Testis (tissue), 5 donors: ENCODE measurements around the gene PAXIP1. TPM values are rescaled to one million over a fixed set of nuclear protein-coding genes. Genes with fewer than 3 reads are reported as not detected.
"Not testable (repeated sequence)": the region's sequence is repeated elsewhere in the genome, so short reads cannot be mapped to it uniquely, and the experiment has no call there.

Source experiments
- DNase-seq: peaks from one replicate; pipeline ENCODE4 v3.0.0-alpha.2; 2019
- H3K27ac ChIP-seq, 2 donors: fragments of 200-600 bp; sonication (generic); one replicate each; pipeline ENCODE4 v1.5.1; 2019
- H3K27me3 ChIP-seq: fragments of 200-600 bp; sonication (generic); one replicate; pipeline ENCODE4 v1.5.1; 2019
- H3K36me3 ChIP-seq: fragments of 200-600 bp; sonication (generic); one replicate; pipeline ENCODE4 v1.5.1; 2017; ENCODE audit warnings: low read depth; ENCODE audit errors: missing control alignments
- H3K4me1 ChIP-seq: fragments of 200-600 bp; sonication (generic); one replicate; pipeline ENCODE4 v1.5.1; 2019
- H3K4me3 ChIP-seq, 2 donors: fragments of 200-600 bp; sonication (generic); one replicate each; pipeline ENCODE4 v1.5.1; 2017 to 2019
- H3K9me3 ChIP-seq: fragments of 200-600 bp; sonication (generic); one replicate; pipeline ENCODE4 v1.5.1; 2017
- CTCF ChIP-seq, 3 experiments: fragments of 450-650 bp in 2 of 3; fragments of 200-600 bp in 1 of 3; sonication (generic) in 1 of 3; IDR thresholded peaks; one replicate each; pipeline ENCODE4 v1.5.1; 2016 to 2019; ENCODE audit warnings: antibody characterized with exemption in 3 of 3, mild to moderate bottlenecking in 2 of 3, moderate library complexity in 1 of 3
- POLR2A ChIP-seq: fragments of 450-650 bp; IDR thresholded peaks from one replicate; pipeline ENCODE4 v1.6.1; 2017; ENCODE audit warnings: antibody characterized with exemption, mild to moderate bottlenecking, moderate library complexity
- WGBS, 2 donors: methylation state at CpG; one replicate each; pipeline ENCODE4 v1.1.5; 2018; 5-methylcytosine and 5-hydroxymethylcytosine counted together
- intact Hi-C: fragments of 100-400 bp; cut with DNase I; formaldehyde crosslinking; loops from one replicate; pipeline ENCODE4 v1.15.1; 2023; ENCODE audit warnings: low total_unique reads
- long read RNA-seq, 2 donors: transcript quantifications; one replicate each; lab custom pipeline, GENCODE V29; 2026
- polyA plus RNA-seq: library from polyadenylated mRNA; stranded (reverse); fragments of 350-450 nt; fragmentation: Illumina TruSeq; extraction: RNeasy Lipid Tissue Mini Kit (QIAGEN cat#74804); gene quantifications from one replicate; pipeline ENCODE4 v1.2.3, GENCODE V29; 2014; ENCODE audit warnings: low read depth, low replicate concordance; ENCODE audit not compliant: insufficient read depth
- total RNA-seq, 2 donors: library from RNA; depleted of rRNA; stranded (reverse); fragments of >200 nt; gene quantifications; one replicate each; pipeline ENCODE4 v1.2.3, GENCODE V29; 2016

PAXIP1 gene
- total RNA-seq, result 10 to 100 TPM; 37.2 to 39.4 TPM
- polyA plus RNA-seq, result 24.2 TPM
- long read RNA-seq, donor 1, partial matches to known transcripts, result 7 of 7 reads
- long read RNA-seq, donor 1, other reads (novel, unspliced or antisense), result 0 of 7 reads
- long read RNA-seq, donor 2, result 0 reads

- Histone ChIP-seq H3K9me3 (no peaks in the 10 kb centered on the region), H3K27ac (peak within 1 kb of the TSS; percentile 81 to 96), H3K4me1 (peaks cover 5% of the 10 kb centered on the region), H3K4me3 (peak within 1 kb of the TSS; percentile 85 to 95), H3K36me3 (no peaks in the 10 kb centered on the region), H3K27me3 (no peaks in the 10 kb centered on the region)
- intact Hi-C loops, result no loop called here
- 1% methylated on average over 25 of the region's 44 CpGs; no CpG with 5 or more reads in 1 of the 2 donors for WGBS, 2 donors
- TF ChIP-seq CTCF (IDR thresholded peaks at IDR 0.05), result peak in 1 of 3 experiments; percentile 43
- TF ChIP-seq POLR2A, result no peak
- DNase-seq, result no peak
Measured at GRCh38 chr7:155003092-155003375, at the start of gene PAXIP1. Gene PAXIP1, minus strand, starts transcription at chr7:155003124. Its CDS starts 195 bp downstream, at chr7:155002929.

GRCh38 chr7:155051355-155051754, 48.4 kb upstream of the PAXIP1 start:
- H3K36me3 ChIP-seq, result no peaks in the 10 kb centered on the region
- intact Hi-C loops, result no loop called here
- DNase-seq, result no peak
- H3K4me1 ChIP-seq, result no peaks in the 10 kb centered on the region
- WGBS, 2 donors, result 84 to 90% methylated on average over 4 of the region's 4 CpGs
- TF ChIP-seq POLR2A (no peak), CTCF (IDR thresholded peaks at IDR 0.05) (no peak)
- no peaks in the 10 kb centered on the region for H3K27me3 ChIP-seq
- no peak overlapping the region for H3K27ac ChIP-seq
- H3K4me3 ChIP-seq, result no peak overlapping the region
- no peaks in the 10 kb centered on the region for H3K9me3 ChIP-seq

- no peak overlapping the region for H3K27ac ChIP-seq
- intact Hi-C loops, result no loop called here
- no peaks in the 10 kb centered on the region for H3K27me3 ChIP-seq
- TF ChIP-seq CTCF (IDR thresholded peaks at IDR 0.05), result no peak
- TF ChIP-seq POLR2A, result no peak
- no peaks in the 10 kb centered on the region for H3K9me3 ChIP-seq
- H3K36me3 ChIP-seq, result no peaks in the 10 kb centered on the region
- DNase-seq, result no peak
- 55 to 69% methylated on average over 4 of the region's 4 CpGs for WGBS, 2 donors
- no peaks in the 10 kb centered on the region for H3K4me1 ChIP-seq
- H3K4me3 ChIP-seq, result no peak overlapping the region
Measured at GRCh38 chr7:155048006-155048405, 45.1 kb upstream of the PAXIP1 start.

GRCh38 chr7:155043756-155044155, 40.8 kb upstream of the PAXIP1 start:
- intact Hi-C loops, result no loop called here
- H3K36me3 ChIP-seq, result no peaks in the 10 kb centered on the region
- WGBS, 2 donors, result 62 to 70% methylated on average over 4 of the region's 4 CpGs
- no peak for TF ChIP-seq POLR2A
- TF ChIP-seq CTCF (IDR thresholded peaks at IDR 0.05), result no peak
- no peak for DNase-seq
- H3K27ac ChIP-seq, result no peak overlapping the region
- H3K27me3 ChIP-seq, result no peaks in the 10 kb centered on the region
- H3K4me1 ChIP-seq, result no peaks in the 10 kb centered on the region
- no peaks in the 10 kb centered on the region for H3K9me3 ChIP-seq
- H3K4me3 ChIP-seq, result no peak overlapping the region

GRCh38 chr7:155038335-155038734, 35.4 kb upstream of the PAXIP1 start:
- Histone ChIP-seq H3K36me3 (no peaks in the 10 kb centered on the region), H3K4me3 (no peak overlapping the region), H3K4me1 (no peaks in the 10 kb centered on the region), H3K27me3 (no peaks in the 10 kb centered on the region), H3K9me3 (no peaks in the 10 kb centered on the region), H3K27ac (no peak overlapping the region)
- intact Hi-C loops, result no loop called here
- WGBS, 2 donors, result 85 to 87% methylated on average over 4 of the region's 4 CpGs
- TF ChIP-seq CTCF (IDR thresholded peaks at IDR 0.05), result no peak
- no peak for TF ChIP-seq POLR2A
- no peak for DNase-seq

GRCh38 chr7:155034495-155034894, 31.6 kb upstream of the PAXIP1 start:
- H3K4me3 ChIP-seq, H3K4me1 ChIP-seq, H3K36me3 ChIP-seq, H3K9me3 ChIP-seq, DNase-seq, intact Hi-C loops, H3K27ac ChIP-seq, H3K27me3 ChIP-seq: not testable (repeated sequence)
- WGBS, 2 donors, result 93 to 94% methylated on average over 15 of the region's 15 CpGs
